ENCODE data around the gene CYB561.

The CYB561 gene

DNA sequence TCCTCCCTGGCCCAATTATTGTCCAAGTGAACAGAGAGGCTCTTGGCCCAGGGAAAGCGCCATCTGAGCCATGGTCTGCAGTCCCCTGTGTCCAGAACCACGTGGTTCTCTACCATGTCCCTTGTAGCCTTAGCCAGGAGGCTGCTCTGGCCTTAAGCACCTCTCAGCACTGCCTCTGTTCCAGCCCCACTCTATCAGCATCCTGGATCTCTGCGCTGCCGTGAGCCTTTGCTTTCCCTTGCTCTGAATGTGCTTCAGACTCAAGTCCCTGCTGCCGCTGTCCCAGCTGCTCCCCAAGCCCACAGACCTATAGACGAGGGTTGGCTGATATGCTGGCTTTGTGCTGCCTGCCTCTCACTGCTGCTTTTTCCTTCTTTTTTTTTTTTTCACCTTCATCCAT, 33.9 kb downstream of the CYB561 start:
- DNase-seq (ENCODE audit: low read depth in 2 of 2): no peak

DNA sequence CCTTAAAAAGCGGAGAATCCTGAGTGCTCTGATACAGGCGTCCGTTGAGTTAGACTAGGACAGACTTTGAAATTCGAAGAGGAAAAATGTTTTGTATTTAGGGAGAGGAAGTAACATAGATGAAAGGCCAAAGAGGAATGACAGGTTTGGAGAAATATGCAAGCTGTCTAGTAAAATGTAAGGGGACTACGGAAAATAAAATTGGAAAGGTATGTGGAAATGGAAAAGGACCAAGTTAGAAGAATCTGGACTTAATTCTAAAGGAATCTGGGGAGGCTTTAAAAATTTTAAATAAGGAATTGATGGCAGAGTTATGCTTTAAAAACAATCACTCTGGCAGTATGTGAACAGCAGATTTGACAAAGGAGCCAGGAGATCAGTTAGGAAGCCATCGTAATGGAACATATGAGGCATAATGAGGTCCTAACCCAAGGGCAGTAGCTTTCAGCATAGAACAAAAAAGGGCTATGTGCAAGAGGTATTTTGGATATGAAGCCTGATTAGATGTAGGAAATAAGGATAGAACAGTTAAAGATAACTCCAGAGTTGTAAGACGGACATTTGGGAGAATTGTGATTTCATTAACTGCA, 38.3 kb downstream of the CYB561 start:
- no peak for DNase-seq (ENCODE audit: low read depth in 2 of 2)

- peak; percentile 20 to 33 for DNase-seq (ENCODE audit: low read depth in 2 of 2)
These were observed 39.3 kb downstream of the CYB561 start for GRCh38 chr17:63406689-63407330.

GRCh38 chr17:63405741-63406261, 40.3 kb downstream of the CYB561 start:
- DNase-seq (ENCODE audit: low read depth in 2 of 2): no peak

- no peak for DNase-seq (ENCODE audit: low read depth in 2 of 2)
These were observed 41.1 kb downstream of the CYB561 start for GRCh38 chr17:63405020-63405419.

- DNase-seq (ENCODE audit: low read depth in 2 of 2): no peak
These were observed 43.5 kb downstream of the CYB561 start for GRCh38 chr17:63402431-63403212.

DNA sequence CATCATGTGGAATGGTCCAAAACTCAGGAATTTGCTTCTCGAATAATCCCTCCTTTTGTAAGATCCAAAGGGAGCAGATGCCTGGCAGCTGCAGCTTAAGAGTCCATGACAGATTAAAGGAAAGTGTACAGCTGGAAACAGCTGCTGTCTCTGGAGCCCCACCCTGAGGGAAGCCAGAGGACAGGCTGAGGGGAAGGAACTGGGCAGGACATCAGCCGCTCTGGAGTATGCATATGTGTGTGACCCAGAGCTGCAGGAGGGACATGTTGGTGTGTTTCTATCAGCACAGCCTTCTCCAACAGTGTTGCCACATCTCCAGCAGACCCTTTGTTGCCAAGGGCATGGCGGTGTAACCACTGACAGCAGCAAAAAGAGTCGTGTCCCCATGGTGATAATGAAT, 46.2 kb downstream of the CYB561 start:
- no peak for DNase-seq (ENCODE audit: low read depth in 2 of 2)

GRCh38 chr17:63399316-63399715, 46.8 kb downstream of the CYB561 start:
- no peak for DNase-seq (ENCODE audit: low read depth in 2 of 2)

- DNase-seq (ENCODE audit: low read depth in 2 of 2): no peak
These were observed 47.4 kb downstream of the CYB561 start for GRCh38 chr17:63398680-63399079.

DNA sequence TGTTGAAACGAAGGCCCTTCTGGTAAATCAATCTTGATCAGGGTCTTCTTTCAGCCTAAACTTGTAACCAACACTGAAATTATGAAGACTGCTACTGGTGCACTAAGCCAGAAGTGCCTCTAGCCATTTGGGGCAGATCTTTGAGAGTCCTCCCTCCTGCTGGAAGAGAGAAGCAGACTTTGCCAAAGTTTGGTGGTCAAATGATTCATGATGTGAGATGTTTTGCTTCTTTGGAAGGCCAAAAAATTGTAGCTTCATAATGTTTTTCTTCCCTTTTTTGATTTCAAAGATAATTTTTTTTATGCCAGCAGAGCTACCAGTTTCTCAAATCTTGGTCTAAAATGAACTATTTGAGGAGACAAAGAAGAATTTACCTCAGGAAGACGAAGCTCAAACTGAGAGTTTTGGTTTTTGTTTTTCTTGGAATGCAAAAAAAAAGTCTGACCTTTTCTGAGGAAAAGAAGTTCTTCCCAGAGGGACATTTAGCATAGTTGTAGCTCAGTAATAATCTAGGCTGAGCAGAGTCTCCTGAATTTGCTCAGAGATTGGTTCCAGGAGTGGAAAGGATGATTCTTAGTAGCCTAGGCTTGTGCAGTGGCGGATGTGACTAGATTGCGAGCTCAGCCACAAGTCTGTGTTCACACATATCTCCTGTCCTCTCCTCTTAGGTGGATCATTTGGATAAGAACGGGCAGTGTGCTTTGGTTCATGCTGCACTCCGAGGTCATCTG, 50.9 kb downstream of the CYB561 start:
- DNase-seq (ENCODE audit: low read depth in 2 of 2): no peak

GRCh38 chr17:63390090-63390489, 56.0 kb downstream of the CYB561 start:
- no peak for DNase-seq (ENCODE audit: low read depth in 2 of 2)

DNA sequence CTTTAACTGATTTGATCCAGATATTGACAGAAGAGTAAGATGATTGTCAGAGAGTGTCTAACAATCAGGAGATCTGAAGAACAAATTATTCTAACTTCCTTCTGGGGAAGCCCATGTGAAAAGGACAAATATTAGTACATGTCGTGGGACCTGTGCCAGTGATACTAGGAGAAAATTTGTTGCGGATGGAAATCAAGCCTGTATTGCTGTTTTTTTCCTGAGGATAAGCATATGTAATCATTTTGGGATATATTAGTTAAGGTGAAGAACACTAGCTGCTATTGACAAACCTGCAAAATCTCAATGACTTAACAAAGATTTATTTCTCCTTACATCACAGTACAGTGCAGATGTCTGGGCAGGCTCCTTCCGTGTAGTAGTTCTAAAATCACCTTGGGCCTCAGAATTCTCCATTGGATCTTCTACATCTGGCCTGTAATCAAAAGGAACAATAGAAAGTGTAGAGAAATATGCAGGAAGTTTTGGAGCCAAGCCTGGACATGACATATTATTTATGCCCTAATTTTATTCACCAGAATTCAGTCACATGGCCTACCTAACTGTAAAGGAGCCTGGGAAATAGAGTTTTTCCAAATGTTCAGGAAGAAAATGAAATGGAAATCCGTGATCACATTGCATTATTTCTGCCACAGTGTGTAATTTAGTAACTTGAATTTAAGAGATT, 58.3 kb downstream of the CYB561 start:
- no peak for DNase-seq (ENCODE audit: low read depth in 2 of 2)

GRCh38 chr17:63382826-63383225, 63.3 kb downstream of the CYB561 start:
- no peak for DNase-seq (ENCODE audit: low read depth in 2 of 2)
